Fibroblast of skin of left quadriceps (primary cell): ENCODE results near the gene SLC13A3.

Experiments
- DNase-seq, 2 experiments: peaks; one replicate each; pipeline ENCODE4 v3.0.0-alpha.2; 2013; ENCODE audit warnings: low read depth in 2 of 2

Gene SLC13A3

DNA sequence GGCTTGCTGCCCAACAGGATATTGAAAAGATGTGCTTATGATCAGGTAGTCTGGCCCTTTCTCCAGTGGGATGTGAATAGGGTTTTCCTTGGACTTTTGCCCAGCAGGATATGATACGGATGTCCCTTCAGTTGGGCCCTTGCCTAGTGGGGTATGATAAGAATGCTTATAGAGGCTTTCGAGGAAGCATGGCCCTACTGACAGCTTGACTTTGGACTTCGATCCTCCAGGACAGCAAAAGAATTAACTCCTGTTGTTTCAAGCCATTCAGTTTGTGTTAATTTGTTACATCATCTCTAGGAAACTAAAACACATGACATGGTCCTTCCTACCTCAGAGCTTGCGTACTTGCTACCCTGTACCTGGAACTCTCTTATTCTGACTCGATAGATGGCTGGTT is 128.2 kb downstream of the SLC13A3 start:
- no peak for DNase-seq

DNA sequence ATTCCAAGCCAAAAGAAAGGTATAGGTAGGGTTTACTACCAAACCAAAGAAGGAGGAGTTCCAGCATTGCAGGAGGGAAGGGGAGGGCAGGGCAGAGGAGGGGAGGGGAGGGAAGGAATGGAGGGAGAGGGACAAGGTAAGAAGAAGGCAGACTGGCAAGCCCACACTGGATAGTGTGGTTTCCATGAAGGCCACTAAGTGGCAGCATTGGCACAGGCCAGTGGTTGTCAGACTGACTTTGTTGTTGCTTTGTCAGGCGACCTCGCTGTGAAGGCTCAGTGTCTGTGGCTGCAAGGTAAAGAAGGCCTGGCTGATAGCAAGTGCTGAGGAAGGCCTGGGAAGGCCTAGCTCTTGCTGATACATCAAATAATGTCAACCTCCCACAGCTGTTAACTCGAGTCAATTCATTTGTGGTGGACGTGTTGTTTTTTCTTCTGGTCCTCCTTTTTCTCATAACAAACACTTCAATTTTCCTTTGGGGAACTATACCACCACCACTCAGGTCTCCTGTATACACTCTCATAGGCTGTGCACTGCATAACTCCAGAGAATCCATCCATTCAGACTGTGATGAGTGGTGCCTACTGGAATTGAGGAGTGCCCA is 130.2 kb downstream of the SLC13A3 start:
- no peak for DNase-seq

DNA sequence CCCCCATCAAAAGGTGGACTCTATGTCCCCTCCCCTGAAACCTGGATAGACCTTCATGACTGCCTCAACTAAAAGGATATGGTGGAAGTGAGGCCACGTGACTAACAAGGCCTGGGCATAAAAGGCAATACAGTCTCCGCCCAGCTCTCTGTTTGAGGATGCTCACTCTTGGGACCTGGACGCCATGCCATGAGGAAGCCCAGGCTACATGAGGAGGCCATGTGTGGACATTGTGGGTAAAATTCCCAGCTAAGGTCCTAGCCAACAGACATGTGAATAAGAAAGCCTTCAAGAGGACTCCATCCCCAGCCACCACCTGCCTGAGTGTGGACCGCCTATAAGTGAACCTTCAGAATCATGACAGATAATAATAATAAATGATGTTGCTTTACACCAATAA is 130.7 kb downstream of the SLC13A3 start:
- no peak for DNase-seq

DNA sequence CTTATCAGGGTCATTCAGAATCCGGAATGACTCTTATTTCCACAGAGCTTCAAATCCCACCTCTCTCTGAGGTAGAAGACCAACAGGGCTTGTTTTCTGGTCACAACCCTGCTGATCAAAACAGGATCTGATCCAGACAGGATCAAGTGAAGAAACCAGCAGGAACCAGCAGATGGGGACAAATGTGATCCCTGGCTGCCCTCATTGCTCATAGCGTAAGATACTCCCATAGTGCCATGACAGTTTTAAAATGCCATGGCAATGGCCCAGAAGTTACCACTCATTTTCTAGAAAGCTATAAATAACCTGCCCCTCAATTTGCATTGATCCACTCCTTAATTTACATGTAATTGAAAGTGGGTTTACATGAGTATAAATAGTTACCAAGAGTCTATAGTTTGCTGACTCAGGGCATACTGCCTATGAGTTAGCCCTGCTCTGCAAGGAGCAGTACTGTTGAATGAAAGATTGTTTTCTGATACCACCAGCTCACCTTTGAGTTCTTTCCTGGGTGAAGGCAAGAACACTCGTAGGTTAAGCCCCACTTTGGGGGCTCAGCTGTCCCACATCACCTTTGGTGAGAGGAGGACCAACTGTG is 131.7 kb downstream of the SLC13A3 start:
- DNase-seq = no peak

DNA sequence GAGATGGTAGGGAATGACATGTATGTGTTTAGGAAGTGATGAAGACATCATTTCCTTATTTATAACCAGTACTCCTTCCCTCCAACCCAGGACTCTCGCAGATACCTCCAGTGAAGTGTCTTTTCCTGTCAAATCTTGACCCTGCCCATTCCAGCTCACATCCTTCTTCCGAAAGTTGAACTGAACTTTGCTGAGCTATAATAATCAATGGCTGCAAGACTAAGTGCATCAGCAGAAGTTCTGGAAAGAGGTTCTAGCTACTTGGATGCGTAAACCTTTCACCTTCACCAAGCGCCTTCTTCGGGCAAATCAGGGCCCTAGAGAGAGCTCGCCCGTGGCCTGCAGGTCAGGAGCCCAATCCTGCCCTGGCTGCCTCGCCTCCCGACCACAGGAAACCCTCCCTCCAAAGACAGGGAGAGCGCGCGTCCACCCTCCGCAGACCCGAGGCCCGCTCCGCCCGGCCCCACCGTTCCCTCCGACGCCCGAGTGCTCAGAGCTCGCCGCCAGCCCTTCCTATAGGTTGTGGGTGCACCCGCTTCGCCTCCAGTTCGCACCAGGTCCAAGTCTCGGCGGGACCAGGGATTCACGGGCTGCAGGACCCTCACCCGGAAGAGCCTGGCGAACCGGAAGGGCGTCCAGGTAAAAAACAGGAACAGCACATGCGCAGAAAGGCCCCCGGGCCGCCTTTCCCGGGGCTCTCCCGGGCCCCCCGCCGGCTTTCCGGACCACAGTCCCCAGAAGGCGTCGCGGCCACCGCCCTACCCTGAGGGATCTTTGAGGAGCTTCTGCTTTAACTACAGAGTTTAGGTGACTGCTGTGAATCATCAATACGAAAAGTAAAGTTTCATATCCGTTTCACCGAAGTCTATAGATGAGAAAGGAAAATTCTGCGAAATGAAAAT is 138.1 kb downstream of the SLC13A3 start, which contains the start of gene ZNF334:
ZNF334 (minus strand) TSS at position 617 of the 902 bp plus-strand sequence. CDS start 1,457 bp downstream, outside the sequence.
- DNase-seq = peak; percentile 33 to 35

DNA sequence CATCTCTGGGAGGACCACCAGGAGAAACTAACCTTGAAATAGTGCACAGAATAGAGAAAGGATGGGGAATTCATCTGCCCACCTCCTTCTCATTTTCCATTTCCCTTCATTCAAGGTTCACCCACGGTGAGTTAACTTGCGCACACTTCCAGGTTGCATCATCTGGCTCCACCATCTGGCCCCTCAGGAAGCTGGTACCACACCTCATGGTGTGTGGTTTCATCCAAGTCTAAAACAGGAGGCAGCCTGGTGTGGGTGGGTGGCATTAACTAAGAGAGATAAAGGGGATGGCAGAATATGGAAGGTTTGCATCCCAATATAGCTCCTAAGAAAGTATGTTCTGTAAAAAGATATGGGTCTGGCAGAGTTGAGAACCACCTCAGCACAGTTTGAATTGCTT is 141.7 kb downstream of the SLC13A3 start:
- no peak for DNase-seq
